DOHH2 (cell line): ENCODE data around the gene IFNA10.
"Not testable (repeated sequence)": the region's sequence is repeated elsewhere in the genome, so short reads cannot be mapped to it uniquely, and the experiment has no call there.

Source experiments
- H3F3A ChIP-seq: fragments of 200-600 bp; sonication (generic), shearing (Covaris generic); 2 replicates; pipeline ENCODE4 v1.6.0; 2016; ENCODE audit warnings: antibody characterized with exemption, mild to moderate bottlenecking; ENCODE audit not compliant: control insufficient read depth, insufficient read depth
- H3K27ac ChIP-seq: fragments of 200-600 bp; sonication (generic); 2 replicates; pipeline ENCODE4 v1.5.1; 2014; ENCODE audit warnings: low read depth, mild to moderate bottlenecking, low read length, moderate library complexity
- H3K27me3 ChIP-seq: fragments of 200-600 bp; sonication (generic); 2 replicates; pipeline ENCODE4 v1.6.1; 2014; ENCODE audit warnings: mild to moderate bottlenecking, low read length, mixed read lengths; ENCODE audit not compliant: control insufficient read depth
- H3K36me3 ChIP-seq: fragments of 200-600 bp; sonication (generic); 2 replicates; pipeline ENCODE4 v1.6.1; 2014; ENCODE audit warnings: mild to moderate bottlenecking, low read length, moderate library complexity, mixed read lengths; ENCODE audit not compliant: control insufficient read depth
- H3K4me1 ChIP-seq: fragments of 200-600 bp; sonication (generic); 2 replicates; pipeline ENCODE4 v1.6.1; 2014; ENCODE audit warnings: mild to moderate bottlenecking, low read length, mixed read lengths; ENCODE audit not compliant: control insufficient read depth
- H3K4me2 ChIP-seq: fragments of 200-600 bp; sonication (generic); 2 replicates; pipeline ENCODE4 v1.6.0; 2014; ENCODE audit warnings: mild to moderate bottlenecking, low read length, moderate library complexity
- H3K4me3 ChIP-seq: fragments of 200-600 bp; sonication (generic); 2 replicates; pipeline ENCODE4 v1.5.1; 2014; ENCODE audit warnings: mild to moderate bottlenecking, low read length, mixed read lengths
- H3K79me2 ChIP-seq: fragments of 200-600 bp; sonication (generic); 2 replicates; pipeline ENCODE4 v1.6.1; 2014; ENCODE audit warnings: mild to moderate bottlenecking, low read length, mixed read lengths; ENCODE audit not compliant: control insufficient read depth
- H3K9me2 ChIP-seq: fragments of 200-600 bp; sonication (generic); replicated peaks from 2 replicates; pipeline ENCODE4 v1.6.1; 2014; ENCODE audit warnings: mild to moderate bottlenecking, low read length, mixed read lengths; ENCODE audit not compliant: control insufficient read depth
- H3K9me3 ChIP-seq: fragments of 200-600 bp; sonication (generic); 2 replicates; pipeline ENCODE4 v1.6.1; 2014; ENCODE audit warnings: antibody characterized with exemption, low read length, mixed read lengths; ENCODE audit not compliant: control insufficient read depth, insufficient read depth
- H4K20me1 ChIP-seq: fragments of 200-600 bp; sonication (generic); 2 replicates; pipeline ENCODE4 v1.6.0; 2014; ENCODE audit warnings: low read depth, mild to moderate bottlenecking, antibody characterized with exemption, low read length, moderate library complexity; ENCODE audit not compliant: control insufficient read depth, insufficient read depth
- EZH2phosphoT487 ChIP-seq: fragments of 200-600 bp; sonication (generic); IDR thresholded peaks from 2 replicates; pipeline ENCODE4 v1.6.1; 2017; ENCODE audit warnings: borderline replicate concordance, mild to moderate bottlenecking, antibody characterized with exemption, low read length, moderate library complexity, mixed read lengths
- TF ChIP-seq, protein P1 (sequence below): fragments of 200-600 bp; sonication (generic); IDR thresholded peaks from one replicate; pipeline ENCODE4 v1.5.1; 2014; ENCODE audit warnings: antibody characterized with exemption, mild to moderate bottlenecking, low read depth, low read length; ENCODE audit not compliant: poor library complexity, severe bottlenecking

The IFNA10 gene

DNA sequence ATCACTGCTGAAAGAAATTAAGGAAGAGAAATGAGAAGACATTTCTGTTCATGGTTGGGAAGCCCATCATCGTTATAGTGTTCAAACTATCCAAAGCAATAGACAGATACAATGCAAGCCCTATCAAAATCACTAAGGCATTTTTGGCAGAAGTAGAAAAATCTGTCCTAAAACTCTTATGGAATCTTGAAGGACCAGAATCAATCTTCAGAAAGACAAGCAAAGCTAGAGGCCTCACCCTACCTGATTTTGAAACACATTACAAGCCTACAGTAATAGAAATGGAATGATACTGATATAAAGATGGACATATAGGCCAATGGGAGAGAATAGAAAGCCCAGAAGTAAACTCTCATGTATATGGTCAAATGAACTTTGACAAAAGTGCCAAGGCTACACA, 35.6 kb downstream of the IFNA10 start:
- TF ChIP-seq, protein P1, sequence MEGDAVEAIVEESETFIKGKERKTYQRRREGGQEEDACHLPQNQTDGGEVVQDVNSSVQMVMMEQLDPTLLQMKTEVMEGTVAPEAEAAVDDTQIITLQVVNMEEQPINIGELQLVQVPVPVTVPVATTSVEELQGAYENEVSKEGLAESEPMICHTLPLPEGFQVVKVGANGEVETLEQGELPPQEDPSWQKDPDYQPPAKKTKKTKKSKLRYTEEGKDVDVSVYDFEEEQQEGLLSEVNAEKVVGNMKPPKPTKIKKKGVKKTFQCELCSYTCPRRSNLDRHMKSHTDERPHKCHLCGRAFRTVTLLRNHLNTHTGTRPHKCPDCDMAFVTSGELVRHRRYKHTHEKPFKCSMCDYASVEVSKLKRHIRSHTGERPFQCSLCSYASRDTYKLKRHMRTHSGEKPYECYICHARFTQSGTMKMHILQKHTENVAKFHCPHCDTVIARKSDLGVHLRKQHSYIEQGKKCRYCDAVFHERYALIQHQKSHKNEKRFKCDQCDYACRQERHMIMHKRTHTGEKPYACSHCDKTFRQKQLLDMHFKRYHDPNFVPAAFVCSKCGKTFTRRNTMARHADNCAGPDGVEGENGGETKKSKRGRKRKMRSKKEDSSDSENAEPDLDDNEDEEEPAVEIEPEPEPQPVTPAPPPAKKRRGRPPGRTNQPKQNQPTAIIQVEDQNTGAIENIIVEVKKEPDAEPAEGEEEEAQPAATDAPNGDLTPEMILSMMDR, result no peak
- no peak for TF ChIP-seq EZH2phosphoT487
- H3K9me2 ChIP-seq, result no peaks in the 10 kb centered on the region
- H3K27ac ChIP-seq, result no peak overlapping the region
- no peak overlapping the region for H3K4me3 ChIP-seq
- no peaks in the 10 kb centered on the region for H3K4me1 ChIP-seq
- H3K9me3 ChIP-seq, result no peaks in the 10 kb centered on the region
- no peaks in the 10 kb centered on the region for H4K20me1 ChIP-seq
- H3K79me2 ChIP-seq, result no peaks in the 10 kb centered on the region
- H3K36me3 ChIP-seq, result no peaks in the 10 kb centered on the region
- 0 out of 2 replicates have a peak, but pooled peaks cover 3% of the 10 kb centered on the region for H3K27me3 ChIP-seq
- no peak overlapping the region for H3K4me2 ChIP-seq
- no peaks in the 10 kb centered on the region for H3F3A ChIP-seq

DNA sequence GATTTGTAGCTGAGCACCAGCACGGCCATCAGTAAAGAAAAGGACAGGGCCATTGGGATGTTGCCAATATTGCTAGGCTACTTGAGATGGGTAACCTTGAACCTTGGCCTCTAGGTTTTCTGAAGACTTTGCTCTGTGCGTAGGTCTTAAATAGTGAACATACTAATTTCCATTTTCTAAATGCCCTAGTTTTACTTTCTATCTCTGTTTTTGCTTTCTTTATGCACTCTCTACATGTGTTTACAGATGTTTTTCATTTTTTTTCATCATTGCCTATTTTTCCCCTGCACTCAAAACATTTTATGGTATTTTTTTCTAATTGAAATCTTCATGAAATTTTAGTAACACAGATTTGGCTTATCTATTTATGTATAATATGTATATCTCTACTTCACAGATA, 40.4 kb downstream of the IFNA10 start, which contains the start of gene IFNA21:
TSS of gene IFNA21 (minus strand) at position 101 of the 400 bp plus-strand sequence. CDS start at position 53, 48 bp downstream.
- H3K27me3 ChIP-seq, H3K36me3 ChIP-seq, H3K9me2 ChIP-seq, H3K4me3 ChIP-seq, H3F3A ChIP-seq, H3K4me2 ChIP-seq, H3K4me1 ChIP-seq, H4K20me1 ChIP-seq, H3K79me2 ChIP-seq, H3K27ac ChIP-seq, H3K9me3 ChIP-seq: not testable (repeated sequence)

DNA sequence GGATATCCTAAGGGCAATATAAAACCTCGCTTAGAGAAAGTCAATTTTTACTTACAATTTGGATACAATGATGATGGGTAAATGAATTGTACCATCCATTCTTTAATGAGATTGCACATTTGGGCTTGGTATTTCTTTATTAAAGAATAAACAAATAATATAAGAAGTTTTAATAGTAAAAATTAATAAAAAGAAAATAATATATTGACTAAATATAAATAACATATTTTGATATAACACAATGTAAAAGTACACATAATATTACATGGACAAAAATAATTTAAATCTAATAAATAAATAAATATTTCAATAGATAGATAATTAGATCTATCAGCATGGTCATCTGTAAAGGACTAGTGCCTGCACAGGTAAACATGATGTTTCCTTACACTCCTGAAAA, 41.4 kb downstream of the IFNA10 start:
- H3K9me3 ChIP-seq, result no peaks in the 10 kb centered on the region
- no peaks in the 10 kb centered on the region for H3K4me1 ChIP-seq
- H4K20me1 ChIP-seq, result no peaks in the 10 kb centered on the region
- H3F3A ChIP-seq, result no peaks in the 10 kb centered on the region
- no peak overlapping the region for H3K4me2 ChIP-seq
- no peaks in the 10 kb centered on the region; the same call in 1 of the 2 replicates for H3K27me3 ChIP-seq
- H3K27ac ChIP-seq, result no peak overlapping the region
- H3K79me2 ChIP-seq, result no peaks in the 10 kb centered on the region
- H3K9me2 ChIP-seq, result no peaks in the 10 kb centered on the region
- TF ChIP-seq EZH2phosphoT487, result no peak
- TF ChIP-seq, protein P1, result no peak
- no peaks in the 10 kb centered on the region for H3K36me3 ChIP-seq
- H3K4me3 ChIP-seq, result no peak overlapping the region

DNA sequence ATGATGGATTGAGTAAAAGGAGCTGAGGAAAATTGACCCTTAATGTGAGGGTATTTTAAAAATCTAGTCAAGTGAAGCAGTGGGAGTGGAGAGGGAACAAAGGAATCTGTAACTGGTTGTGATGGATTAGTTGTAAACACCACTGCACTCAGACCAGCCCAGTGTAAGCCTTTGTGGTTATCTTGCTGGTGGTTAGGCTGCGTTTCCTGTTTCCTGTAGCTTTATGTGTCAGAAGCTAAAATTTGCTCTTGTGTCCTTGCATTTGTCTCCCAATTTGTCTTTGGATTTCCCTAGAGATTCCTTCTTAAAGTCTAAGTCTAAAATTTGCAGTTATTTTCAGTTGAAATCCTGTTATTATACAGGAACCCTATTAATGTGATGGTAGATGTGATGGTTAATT, 46.8 kb downstream of the IFNA10 start:
- H3K4me1 ChIP-seq, result peaks cover 5% of the 10 kb centered on the region

More for the DNA sequence above, 46.8 kb downstream of the IFNA10 start:
- no peaks in the 10 kb centered on the region for H3F3A ChIP-seq
- no peaks in the 10 kb centered on the region for H3K9me3 ChIP-seq
- no peaks in the 10 kb centered on the region for H3K9me2 ChIP-seq
- H3K27ac ChIP-seq, result no peak overlapping the region
- TF ChIP-seq, protein P1, result no peak
- no peak for TF ChIP-seq EZH2phosphoT487
- no peak overlapping the region for H3K4me3 ChIP-seq
- H3K79me2 ChIP-seq, result no peaks in the 10 kb centered on the region
- H3K27me3 ChIP-seq, result no peaks in the 10 kb centered on the region; the same call in 1 of the 2 replicates
- no peaks in the 10 kb centered on the region for H3K36me3 ChIP-seq
- H3K4me2 ChIP-seq, result no peak overlapping the region
- H4K20me1 ChIP-seq, result no peaks in the 10 kb centered on the region
